ENCODE data around the gene ROCK1. TPM values are rescaled to one million over a fixed set of nuclear protein-coding genes. Genes with fewer than 3 reads are reported as not detected.

ROCK1 gene
- total RNA-seq (2022; extraction: Qiagen RNA extraction; ENCODE audit: low read depth) = 15.0 to 22.1 TPM (median 21.5 TPM) in 5 replicates

GRCh38 chr18:21111346-21112139 lies at the start of gene ROCK1:
ROCK1 (minus strand) TSS chr18:21111813; CDS start chr18:21110910, 903 bp downstream.

Other genes with a start within 250 kb of the ROCK1 start
- 1.8 to 4.5 TPM (median 3.4 TPM) in 5 replicates for gene GREB1L, start 130.4 kb upstream of the ROCK1 start, total RNA-seq (2022; extraction: Qiagen RNA extraction; ENCODE audit: low read depth)

All from A549 treated with GW870086 at 1 μM for 4 hours (cell line).